ENCODE data around the gene ATXN1.

Gene ATXN1

DNA sequence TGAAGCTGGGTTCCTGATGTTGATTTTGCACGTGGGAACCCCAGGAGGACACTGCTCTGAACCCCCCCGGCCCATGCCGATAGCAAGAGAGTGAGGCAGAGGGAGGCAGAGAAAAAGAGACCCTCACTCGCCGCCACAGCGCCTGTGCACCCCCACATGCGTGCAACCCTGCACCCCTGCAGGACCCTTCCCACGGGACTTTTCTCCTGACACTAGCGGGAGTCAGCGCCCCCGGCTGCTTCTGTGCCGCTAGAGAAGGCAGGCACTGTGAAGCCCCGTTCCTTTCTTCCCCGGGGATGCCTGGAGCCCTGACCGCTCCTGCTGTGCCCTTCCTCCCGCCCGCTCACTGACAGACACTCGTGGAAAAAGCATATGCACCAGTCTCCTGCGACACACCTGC, 455.5 kb downstream of the ATXN1 start:
- TF ChIP-seq, protein P1, sequence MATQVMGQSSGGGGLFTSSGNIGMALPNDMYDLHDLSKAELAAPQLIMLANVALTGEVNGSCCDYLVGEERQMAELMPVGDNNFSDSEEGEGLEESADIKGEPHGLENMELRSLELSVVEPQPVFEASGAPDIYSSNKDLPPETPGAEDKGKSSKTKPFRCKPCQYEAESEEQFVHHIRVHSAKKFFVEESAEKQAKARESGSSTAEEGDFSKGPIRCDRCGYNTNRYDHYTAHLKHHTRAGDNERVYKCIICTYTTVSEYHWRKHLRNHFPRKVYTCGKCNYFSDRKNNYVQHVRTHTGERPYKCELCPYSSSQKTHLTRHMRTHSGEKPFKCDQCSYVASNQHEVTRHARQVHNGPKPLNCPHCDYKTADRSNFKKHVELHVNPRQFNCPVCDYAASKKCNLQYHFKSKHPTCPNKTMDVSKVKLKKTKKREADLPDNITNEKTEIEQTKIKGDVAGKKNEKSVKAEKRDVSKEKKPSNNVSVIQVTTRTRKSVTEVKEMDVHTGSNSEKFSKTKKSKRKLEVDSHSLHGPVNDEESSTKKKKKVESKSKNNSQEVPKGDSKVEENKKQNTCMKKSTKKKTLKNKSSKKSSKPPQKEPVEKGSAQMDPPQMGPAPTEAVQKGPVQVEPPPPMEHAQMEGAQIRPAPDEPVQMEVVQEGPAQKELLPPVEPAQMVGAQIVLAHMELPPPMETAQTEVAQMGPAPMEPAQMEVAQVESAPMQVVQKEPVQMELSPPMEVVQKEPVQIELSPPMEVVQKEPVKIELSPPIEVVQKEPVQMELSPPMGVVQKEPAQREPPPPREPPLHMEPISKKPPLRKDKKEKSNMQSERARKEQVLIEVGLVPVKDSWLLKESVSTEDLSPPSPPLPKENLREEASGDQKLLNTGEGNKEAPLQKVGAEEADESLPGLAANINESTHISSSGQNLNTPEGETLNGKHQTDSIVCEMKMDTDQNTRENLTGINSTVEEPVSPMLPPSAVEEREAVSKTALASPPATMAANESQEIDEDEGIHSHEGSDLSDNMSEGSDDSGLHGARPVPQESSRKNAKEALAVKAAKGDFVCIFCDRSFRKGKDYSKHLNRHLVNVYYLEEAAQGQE (IDR thresholded peaks at IDR 0.05; ENCODE audit: insufficient replicate concordance, low read depth): no peak
- TF ChIP-seq SPI1 (IDR thresholded peaks at IDR 0.05; ENCODE audit: borderline replicate concordance, low read depth): no peak
- no peak for TF ChIP-seq POLR2AphosphoS5 (IDR thresholded peaks at IDR 0.05; ENCODE audit: low read depth)
- TF ChIP-seq GABPA (IDR thresholded peaks at IDR 0.05; ENCODE audit: low read depth): no peak
- TF ChIP-seq CTCF (IDR thresholded peaks at IDR 0.05; ENCODE audit: insufficient read depth, low read length): no peak
- H3K4me3 ChIP-seq (replicated peaks; ENCODE audit: insufficient read depth, low read length): no peak overlapping the region
- no peak for DNase-seq (ENCODE audit: low read depth in 1 of 2, low spot score in 1 of 2)
- H3K27me3 ChIP-seq (ENCODE audit: insufficient read depth, poor library complexity, severe bottlenecking): no peaks in the 10 kb centered on the region
- no peak overlapping the region for H3K27ac ChIP-seq (replicated peaks)

DNA sequence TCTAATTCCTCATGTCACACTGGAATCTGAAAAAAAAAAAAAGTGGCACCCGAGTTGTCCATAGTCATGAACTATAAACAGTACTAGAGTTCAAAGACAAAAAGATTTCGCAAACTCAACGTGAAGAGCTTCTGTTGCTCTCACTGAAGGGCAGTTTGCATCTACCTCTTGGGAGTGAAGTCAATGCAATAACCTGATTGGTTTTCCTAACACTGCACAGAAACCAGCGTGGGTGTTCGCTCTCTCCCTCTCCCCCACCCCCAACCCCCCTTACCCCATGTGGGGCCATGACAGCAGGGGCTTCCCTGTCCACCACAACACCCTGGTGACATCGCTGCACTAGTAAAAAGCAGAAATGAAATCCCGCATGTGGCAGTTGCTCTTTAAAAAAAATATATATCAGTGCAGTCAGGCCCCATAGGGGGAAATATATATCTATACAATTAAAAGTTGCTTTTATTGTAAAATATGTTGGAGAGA, 456.0 kb downstream of the ATXN1 start:
- H3K4me3 ChIP-seq (replicated peaks; ENCODE audit: insufficient read depth, low read length): no peak overlapping the region
- H3K27ac ChIP-seq (replicated peaks): no peak overlapping the region

GRCh38 chr6:16302721-16303552, 458.3 kb downstream of the ATXN1 start:
- DNase-seq (ENCODE audit: low read depth in 1 of 2, low spot score in 1 of 2): no peak
- no peak overlapping the region for H3K4me3 ChIP-seq (replicated peaks; ENCODE audit: insufficient read depth, low read length)
- no peak overlapping the region for H3K27ac ChIP-seq (replicated peaks)
- H3K27me3 ChIP-seq (ENCODE audit: insufficient read depth, poor library complexity, severe bottlenecking): no peaks in the 10 kb centered on the region
- TF ChIP-seq GABPA (IDR thresholded peaks at IDR 0.05; ENCODE audit: low read depth) (no peak), POLR2AphosphoS5 (IDR thresholded peaks at IDR 0.05; ENCODE audit: low read depth) (no peak), CTCF (IDR thresholded peaks at IDR 0.05; ENCODE audit: insufficient read depth, low read length) (no peak), SPI1 (IDR thresholded peaks at IDR 0.05; ENCODE audit: borderline replicate concordance, low read depth) (no peak)
- TF ChIP-seq, protein P1 (IDR thresholded peaks at IDR 0.05; ENCODE audit: insufficient replicate concordance, low read depth): no peak

More for the DNA sequence above, 456.0 kb downstream of the ATXN1 start:
- no peaks in the 10 kb centered on the region for H3K27me3 ChIP-seq (ENCODE audit: insufficient read depth, poor library complexity, severe bottlenecking)
- peak in 1 of 2 experiments; percentile 68 for DNase-seq (ENCODE audit: low read depth in 1 of 2, low spot score in 1 of 2)
- no peak for TF ChIP-seq CTCF (IDR thresholded peaks at IDR 0.05; ENCODE audit: insufficient read depth, low read length)
- peak; percentile 60; the same call in 1 of the 2 replicates for TF ChIP-seq SPI1 (IDR thresholded peaks at IDR 0.05; ENCODE audit: borderline replicate concordance, low read depth)

Data from HL-60 (cell line).